GM12801 (cell line): ENCODE data around the gene KRT4.

Source experiments
- TF ChIP-seq, protein P1 (sequence below): IDR thresholded peaks from one replicate; pipeline ENCODE4 v1.5.1; 2011; ENCODE audit warnings: control low read depth; ENCODE audit not compliant: insufficient read length; ENCODE audit errors: extremely low read depth

Gene KRT4

DNA sequence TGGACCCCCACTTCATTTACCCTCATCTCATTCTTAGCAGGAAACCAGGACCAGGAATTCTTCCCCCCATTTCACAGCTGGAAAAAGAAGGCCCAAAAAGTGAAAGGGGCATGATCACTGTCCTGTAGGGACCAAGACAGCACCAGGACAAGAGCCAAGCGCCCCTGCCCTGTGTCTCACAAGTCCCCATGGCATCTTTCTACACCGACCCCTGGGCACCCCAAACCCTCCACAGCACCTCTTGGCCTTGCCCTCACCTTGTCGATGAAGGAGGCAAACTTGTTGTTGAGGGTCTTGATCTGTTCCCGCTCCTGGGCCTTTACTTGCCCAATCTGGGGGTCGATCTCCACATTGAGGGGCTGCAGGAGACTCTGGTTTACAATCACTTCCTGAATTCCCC is 37.5 kb downstream of the KRT4 start:
- TF ChIP-seq, protein P1, sequence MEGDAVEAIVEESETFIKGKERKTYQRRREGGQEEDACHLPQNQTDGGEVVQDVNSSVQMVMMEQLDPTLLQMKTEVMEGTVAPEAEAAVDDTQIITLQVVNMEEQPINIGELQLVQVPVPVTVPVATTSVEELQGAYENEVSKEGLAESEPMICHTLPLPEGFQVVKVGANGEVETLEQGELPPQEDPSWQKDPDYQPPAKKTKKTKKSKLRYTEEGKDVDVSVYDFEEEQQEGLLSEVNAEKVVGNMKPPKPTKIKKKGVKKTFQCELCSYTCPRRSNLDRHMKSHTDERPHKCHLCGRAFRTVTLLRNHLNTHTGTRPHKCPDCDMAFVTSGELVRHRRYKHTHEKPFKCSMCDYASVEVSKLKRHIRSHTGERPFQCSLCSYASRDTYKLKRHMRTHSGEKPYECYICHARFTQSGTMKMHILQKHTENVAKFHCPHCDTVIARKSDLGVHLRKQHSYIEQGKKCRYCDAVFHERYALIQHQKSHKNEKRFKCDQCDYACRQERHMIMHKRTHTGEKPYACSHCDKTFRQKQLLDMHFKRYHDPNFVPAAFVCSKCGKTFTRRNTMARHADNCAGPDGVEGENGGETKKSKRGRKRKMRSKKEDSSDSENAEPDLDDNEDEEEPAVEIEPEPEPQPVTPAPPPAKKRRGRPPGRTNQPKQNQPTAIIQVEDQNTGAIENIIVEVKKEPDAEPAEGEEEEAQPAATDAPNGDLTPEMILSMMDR, result no peak

DNA sequence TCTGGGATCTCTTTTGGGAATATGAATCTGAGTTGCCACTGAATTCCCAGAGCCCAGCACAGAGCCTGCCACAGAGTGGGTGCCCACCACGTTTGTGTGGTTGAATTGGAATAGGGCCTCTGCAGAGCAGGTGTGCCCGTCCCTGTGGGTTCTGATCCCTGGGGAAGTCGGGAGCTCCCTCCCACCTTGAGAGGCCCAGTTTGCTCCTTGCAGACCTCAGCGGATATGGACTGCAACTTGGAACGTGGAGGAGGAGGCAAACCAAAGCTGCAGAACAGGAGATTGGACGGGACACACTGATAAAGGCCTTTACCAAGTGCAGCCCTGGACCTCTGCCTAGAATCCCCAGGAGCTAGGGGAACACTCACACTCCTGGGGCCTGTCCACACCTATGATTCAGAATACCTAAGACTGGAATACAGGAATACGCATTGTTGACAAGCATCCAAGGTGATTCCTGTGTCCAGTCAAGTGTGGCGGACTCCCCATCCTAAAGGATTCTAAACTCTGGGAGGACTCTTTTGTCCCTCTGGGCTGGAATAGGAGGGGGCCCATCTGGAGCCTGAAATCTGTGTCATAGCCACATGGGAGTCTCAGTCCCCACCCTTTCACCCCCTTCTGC is 39.2 kb downstream of the KRT4 start:
- TF ChIP-seq, protein P1, result no peak

DNA sequence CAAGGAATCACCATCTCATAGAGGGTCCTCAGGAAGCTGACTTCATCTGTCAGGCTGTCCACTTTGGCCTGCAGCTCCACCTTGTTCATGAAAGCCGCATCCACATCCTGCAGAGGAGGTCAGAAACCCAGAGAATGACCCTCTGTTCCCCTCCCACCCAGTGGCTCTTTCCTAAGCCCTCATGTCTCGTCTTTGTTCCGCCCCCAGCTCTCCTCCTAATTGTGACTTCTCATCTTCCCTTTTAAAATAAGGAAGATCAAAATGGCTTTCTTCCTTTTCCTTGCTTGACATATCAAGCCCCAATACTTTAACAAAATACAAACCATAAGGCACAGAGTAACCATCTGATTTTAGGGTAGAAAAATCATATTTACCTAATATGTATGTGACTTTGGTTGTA is 41.1 kb downstream of the KRT4 start:
- TF ChIP-seq, protein P1, result no peak

DNA sequence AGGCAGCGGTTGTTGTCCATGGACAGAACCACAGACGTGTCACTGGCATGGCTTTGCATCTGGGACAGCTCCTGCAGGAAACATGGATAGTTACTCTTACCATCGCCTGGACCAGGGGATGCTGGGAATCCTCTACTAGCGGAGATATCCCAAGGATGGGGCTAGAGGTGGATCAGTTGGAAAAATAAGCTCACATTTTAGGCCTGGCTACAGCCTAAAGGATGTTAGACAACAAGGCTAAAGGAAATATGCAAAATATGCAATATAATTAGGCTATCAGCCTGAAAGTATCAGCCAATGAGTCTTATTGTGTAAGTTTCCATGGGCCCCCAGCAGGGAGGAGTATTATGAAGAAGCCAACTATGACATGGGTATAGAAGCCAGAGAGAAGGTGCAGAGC is 41.7 kb downstream of the KRT4 start:
- TF ChIP-seq, protein P1, result no peak

DNA sequence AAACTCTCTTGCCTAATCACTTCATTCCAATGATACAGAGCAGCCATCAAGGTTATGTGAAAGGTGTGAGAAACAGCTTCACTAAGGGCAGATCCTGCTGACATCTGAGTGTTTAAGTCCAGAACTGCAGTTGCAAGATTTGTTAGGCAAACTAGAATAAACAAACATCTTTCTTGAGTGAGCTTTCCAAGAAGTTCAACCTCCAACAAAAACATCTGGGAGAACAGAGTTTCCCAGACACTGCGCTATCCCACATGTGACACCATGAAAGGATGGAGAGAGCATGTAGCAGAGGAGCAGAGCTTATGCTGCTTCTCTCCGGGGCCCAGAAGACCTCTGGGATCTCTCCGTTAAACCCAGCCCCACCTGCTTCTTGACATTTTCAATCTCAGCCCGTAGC is 42.4 kb downstream of the KRT4 start:
- TF ChIP-seq, protein P1, result no peak

DNA sequence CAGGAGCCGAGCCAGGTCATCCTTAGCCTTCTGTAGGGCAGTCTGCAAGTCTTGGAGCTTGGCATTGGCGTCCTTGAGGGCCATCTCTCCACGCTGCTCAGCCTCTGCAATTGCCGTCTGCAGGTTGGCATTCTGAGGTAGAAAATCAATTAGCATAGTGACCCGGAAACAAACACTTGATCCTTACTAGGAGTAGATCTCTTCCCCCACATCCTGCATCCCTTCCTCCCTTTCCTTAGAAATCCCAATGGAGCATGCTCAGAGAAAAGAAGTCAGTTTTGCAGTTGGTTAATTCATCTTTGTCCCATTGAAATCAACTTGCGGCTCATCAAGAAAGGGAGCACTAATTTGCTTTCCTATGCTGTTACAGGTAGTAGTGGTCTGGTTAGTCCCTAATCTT is 42.8 kb downstream of the KRT4 start:
- TF ChIP-seq, protein P1, result no peak

DNA sequence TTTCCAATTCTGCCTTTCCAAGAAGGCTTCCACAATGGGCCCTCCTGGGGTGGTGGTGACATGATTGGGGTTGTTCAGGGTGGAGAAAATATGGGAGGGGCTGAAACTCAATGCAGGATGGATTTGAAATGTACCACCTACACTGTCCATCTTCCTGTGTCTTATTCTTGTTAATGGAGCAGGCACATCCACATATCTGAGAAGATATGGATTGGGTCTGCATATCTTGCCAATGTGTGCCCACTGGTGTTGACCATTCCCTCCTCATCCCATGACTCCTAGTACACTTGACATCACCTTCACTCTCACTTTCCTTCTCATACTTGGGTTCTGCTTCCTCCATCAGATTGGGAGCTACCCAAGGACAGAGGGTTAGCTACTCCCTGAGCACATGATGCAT is 44.0 kb downstream of the KRT4 start:
- TF ChIP-seq, protein P1, result no peak
